ENCODE data around the gene CD274. TPM values are rescaled to one million over a fixed set of nuclear protein-coding genes. Genes with fewer than 3 reads are reported as not detected.
A peak's percentile ranks its signal among the peaks of the same experiment; 100 is the strongest.

CD274 gene
- total and polyA plus RNA-seq, 10 of the 15 experiments (the other 5 are each of a cell fraction or from before 2014, with no cell fraction given) = 9.4 to 128 (median 24.6) TPM

- TF ChIP-seq E2F8 (IDR thresholded peaks at IDR 0.05; ENCODE audit: low read depth, partially characterized antibody) (no peak), IKZF1 (conservative IDR thresholded peaks at IDR 0.05) (no peak), NFIC (IDR thresholded peaks at IDR 0.05; ENCODE audit: low read depth, low read length) (no peak), HDAC6 (IDR thresholded peaks at IDR 0.05; ENCODE audit: unreplicated experiment) (no peak), IKZF2 (IDR thresholded peaks at IDR 0.05) (no peak), TCF7 (IDR thresholded peaks at IDR 0.05; ENCODE audit: borderline replicate concordance) (no peak)
Observed at GRCh38 chr9:5468850-5469249, 18.5 kb downstream of the CD274 start (continued).

- DNase-seq (ENCODE audit: low read depth, low spot score) = no peak
- no peak overlapping the region for H3K4me2 ChIP-seq (ENCODE audit: control insufficient read depth, insufficient read depth)
- SMC1A ChIA-PET (ENCODE audit: uncharacterized antibody, unreplicated experiment) = interaction anchor here (0.7 kb wide), 1 partner anchor 41 kb away, joined by 3 read pairs; no protein-coding TSS in a partner anchor
- no peaks in the 10 kb centered on the region for H3K79me2 ChIP-seq (ENCODE audit: control insufficient read depth, insufficient read depth, low read length)
- RAD21 ChIA-PET (ENCODE audit: unreplicated experiment) = interaction anchor here (1.0 to 1.3 kb wide), 4 partner anchors 9 to 48 kb away, joined by 3 to 5 read pairs (median 4); no protein-coding TSS in a partner anchor
- in situ Hi-C loops (cut with MboI) = no loop called here
- H4K20me1 ChIP-seq (ENCODE audit: control insufficient read depth, insufficient read depth) = no peaks in the 10 kb centered on the region
- H3K27me3 ChIP-seq (replicated peaks in 1 of 2; ENCODE audit: control insufficient read depth in 2 of 2, insufficient read depth in 2 of 2, low read length in 1 of 2) = no peaks in the 10 kb centered on the region
- no peak overlapping the region for H3K9ac ChIP-seq (ENCODE audit: control insufficient read depth, insufficient read depth, low read length)
- H2AFZ ChIP-seq (ENCODE audit: control insufficient read depth, low read depth, low read length) = no peak overlapping the region
- H3K36me3 ChIP-seq (ENCODE audit: control insufficient read depth in 2 of 2, insufficient read depth in 2 of 2, low read length in 1 of 2) = peaks cover 5 to 13% of the 10 kb centered on the region in 2 experiments
- H3K4me1 ChIP-seq (ENCODE audit: control insufficient read depth, insufficient read depth, low read length) = peaks cover 11% of the 10 kb centered on the region
- no peak overlapping the region for H3K27ac ChIP-seq (ENCODE audit: control insufficient read depth, insufficient read depth)
- H3K4me3 ChIP-seq = no peak overlapping the region
- 95% methylated on average over 1 of the region's 1 CpG for WGBS (ENCODE audit: insufficient coverage, insufficient replicate concordance, low lambda C conversion rate, missing lambda C conversion rate)
- BruUV-seq (replicated peaks) = no TSS peak
- H3K9me3 ChIP-seq (replicated peaks; ENCODE audit: control insufficient read depth, insufficient read depth, low read length) = no peaks in the 10 kb centered on the region
- intact Hi-C loops (cut with micrococcal nuclease; ENCODE audit: unreplicated experiment) = no loop called here
- POLR2A ChIA-PET = no interaction called here
- FAIRE-seq = peak; percentile 47
- CTCF ChIA-PET = interaction anchor here (0.9 to 1.3 kb wide), 2 partner anchors 10 to 76 kb away, joined by 3 read pairs; no protein-coding TSS in a partner anchor
- peak; percentile 32 for ATAC-seq
- TF ChIP-seq ZNF207 (IDR thresholded peaks at IDR 0.05; ENCODE audit: borderline replicate concordance) (no peak), BCLAF1 (IDR thresholded peaks at IDR 0.05) (no peak), CBX3 (IDR thresholded peaks at IDR 0.05; ENCODE audit: borderline replicate concordance, low read depth) (no peak), FOS (IDR thresholded peaks at IDR 0.05; ENCODE audit: borderline replicate concordance, extremely low read depth, insufficient read length) (no peak), GATAD2B (conservative IDR thresholded peaks at IDR 0.05; ENCODE audit: low read depth) (no peak), SP1 (IDR thresholded peaks at IDR 0.05; ENCODE audit: low read depth, low read length) (no peak), IRF5 (IDR thresholded peaks at IDR 0.05; ENCODE audit: borderline replicate concordance) (no peak), NR2C1 (IDR thresholded peaks at IDR 0.05) (no peak), GABPA (IDR thresholded peaks at IDR 0.05; ENCODE audit: low read depth) (no peak), ATF2 (IDR thresholded peaks at IDR 0.05; ENCODE audit: low read length) (no peak)
Observed at GRCh38 chr9:5470122-5470521, 19.8 kb downstream of the CD274 start.

Measured in GM12878 (cell line).